ENCODE results near the gene CASP8AP2. TPM values are rescaled to one million over a fixed set of nuclear protein-coding genes. Genes with fewer than 3 reads are reported as not detected.
"Not testable (repeated sequence)": the region's sequence is repeated elsewhere in the genome, so short reads cannot be mapped to it uniquely, and the experiment has no call there.

CASP8AP2 gene
- total RNA-seq, 2 experiments from 2014 or later: 17.3 to 20.0 TPM

GRCh38 chr6:89805814-89806371 lies 23.8 kb upstream of the CASP8AP2 start:
- no peaks in the 10 kb centered on the region for H3K9me3 Mint-ChIP-seq
- Histone ChIP-seq H3K4me1 (ENCODE audit: insufficient read depth, low read length) (no peaks in the 10 kb centered on the region), H3K9me3 (ENCODE audit: control insufficient read depth in 1 of 2, insufficient read depth in 1 of 2, low read length in 2 of 2) (no peaks in the 10 kb centered on the region), H3K36me3 (ENCODE audit: insufficient read depth, low read length) (peaks cover 9% of the 10 kb centered on the region), H3K4me3 (ENCODE audit: low read length) (no peak overlapping the region), H3K27me3 (ENCODE audit: control insufficient read depth in 1 of 2, insufficient read depth in 2 of 2, low read length in 2 of 2) (no peaks in the 10 kb centered on the region), H3K27ac (ENCODE audit: low read depth in 1 of 2, low read length in 2 of 2) (no peak overlapping the region)
- CTCF ChIA-PET: no interaction called here
- H3K27me3 Mint-ChIP-seq: no peaks in the 10 kb centered on the region
- intact Hi-C loops (cut with DNase I, micrococcal nuclease): no loop called here
- H3K27ac Mint-ChIP-seq: no peak overlapping the region
- H3K4me3 Mint-ChIP-seq: no peak overlapping the region
- H3K4me1 Mint-ChIP-seq (ENCODE audit: low read depth): peaks cover 25% of the 10 kb centered on the region
- DNase-seq (no peak), ATAC-seq (ENCODE audit: poor library complexity) (no peak)
- POLR2A ChIA-PET: no interaction called here
- peaks cover 19% of the 10 kb centered on the region for H3K36me3 Mint-ChIP-seq (ENCODE audit: low read depth)
- TF ChIP-seq CTCF (IDR thresholded peaks at IDR 0.05): no peak

DNA sequence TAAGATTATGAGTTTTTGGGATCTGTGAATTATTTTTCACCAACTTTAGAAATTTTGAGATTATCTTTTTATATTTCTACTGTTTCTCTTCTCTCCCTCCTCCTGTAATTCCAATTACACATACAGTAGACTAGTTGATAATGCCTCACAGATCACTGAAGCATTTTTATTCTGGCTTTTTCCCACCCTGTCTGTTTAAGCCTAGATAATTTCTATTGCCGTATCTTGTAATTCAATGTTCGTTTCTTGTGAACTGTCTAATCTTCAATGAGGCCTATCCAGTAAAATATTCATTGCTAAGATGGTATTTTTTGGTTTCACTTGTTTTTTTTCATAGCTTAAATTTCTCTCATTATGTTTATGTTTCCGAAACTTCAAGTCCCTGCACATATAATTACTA lies 22.1 kb upstream of the CASP8AP2 start:
- Mint-ChIP-seq H3K9me3 (no peaks in the 10 kb centered on the region), H3K27ac (peak overlapping the region; percentile 52), H3K27me3 (no peaks in the 10 kb centered on the region), H3K4me1 (ENCODE audit: low read depth) (peaks cover 25% of the 10 kb centered on the region), H3K4me3 (no peak overlapping the region), H3K36me3 (ENCODE audit: low read depth) (peaks cover 7% of the 10 kb centered on the region)
- no peak overlapping the region for H3K27ac ChIP-seq (ENCODE audit: low read depth in 1 of 2, low read length in 2 of 2)
- DNase-seq: no peak
- no peak for TF ChIP-seq CTCF (IDR thresholded peaks at IDR 0.05)
- no peaks in the 10 kb centered on the region for H3K27me3 ChIP-seq (ENCODE audit: control insufficient read depth in 1 of 2, insufficient read depth in 2 of 2, low read length in 2 of 2)
- POLR2A ChIA-PET: interaction anchor here (0.8 kb wide), 1 partner anchor 15 kb away, joined by 3 read pairs; no protein-coding TSS in a partner anchor
- CTCF ChIA-PET: no interaction called here
- no peaks in the 10 kb centered on the region for H3K4me1 ChIP-seq (ENCODE audit: insufficient read depth, low read length)
- ATAC-seq (ENCODE audit: poor library complexity): no peak
- H3K4me3 ChIP-seq (ENCODE audit: low read length): no peak overlapping the region
- H3K36me3 ChIP-seq (ENCODE audit: insufficient read depth, low read length): peaks cover 8% of the 10 kb centered on the region
- H3K9me3 ChIP-seq (ENCODE audit: control insufficient read depth in 1 of 2, insufficient read depth in 1 of 2, low read length in 2 of 2): no peaks in the 10 kb centered on the region
- intact Hi-C loops (cut with DNase I, micrococcal nuclease): no loop called here

- H3K36me3 Mint-ChIP-seq (ENCODE audit: low read depth); H3K36me3 ChIP-seq (ENCODE audit: insufficient read depth, low read length); DNase-seq; H3K4me3 ChIP-seq (ENCODE audit: low read length); H3K27ac Mint-ChIP-seq; H3K27me3 ChIP-seq (ENCODE audit: control insufficient read depth in 1 of 2, insufficient read depth in 2 of 2, low read length in 2 of 2); POLR2A ChIA-PET; ATAC-seq (ENCODE audit: poor library complexity); H3K27ac ChIP-seq (ENCODE audit: low read depth in 1 of 2, low read length in 2 of 2); H3K9me3 ChIP-seq (ENCODE audit: control insufficient read depth in 1 of 2, insufficient read depth in 1 of 2, low read length in 2 of 2); H3K27me3 Mint-ChIP-seq; H3K4me3 Mint-ChIP-seq; H3K9me3 Mint-ChIP-seq; CTCF ChIA-PET: not testable (repeated sequence)
- peaks cover 29% of the 10 kb centered on the region for H3K4me1 Mint-ChIP-seq (ENCODE audit: low read depth)
- H3K4me1 ChIP-seq (ENCODE audit: insufficient read depth, low read length): peaks cover 13% of the 10 kb centered on the region
- intact Hi-C loops (cut with DNase I, micrococcal nuclease): loop anchor here (10.0 kb wide), 2 partner anchors 379 to 459 kb away; partner anchors contain the start of genes ANKRD6 (in 1 of the 2) and UBE2J1 (in 1 of the 2)
These were observed 16.3 kb upstream of the CASP8AP2 start for GRCh38 chr6:89813422-89813821.

DNA sequence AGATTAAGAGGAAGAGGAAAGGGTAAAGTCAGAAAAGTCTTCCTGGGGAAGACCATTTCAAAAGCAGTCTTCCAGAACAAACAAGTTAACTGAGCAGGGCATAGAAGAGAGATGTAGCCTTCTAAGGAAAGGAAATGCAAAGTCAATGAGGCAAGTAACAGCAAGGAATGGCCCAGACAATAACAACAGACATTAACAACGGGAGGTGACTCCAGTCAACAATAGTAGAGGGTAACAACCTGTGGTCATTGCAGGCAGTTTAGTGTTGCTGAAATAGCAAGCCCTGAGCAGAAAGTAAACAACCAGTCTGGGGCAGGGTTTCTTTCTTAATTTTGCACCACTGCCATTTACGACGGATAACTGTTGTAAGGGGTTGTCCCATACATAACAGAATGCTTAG lies 12.2 kb upstream of the CASP8AP2 start:
- POLR2A ChIA-PET: interaction anchor here (3.4 kb wide), 1 partner anchor 11 kb away, joined by 100 read pairs; the partner anchor contains the start of gene CASP8AP2

More for the DNA sequence above, 12.2 kb upstream of the CASP8AP2 start:
- no peak for TF ChIP-seq CTCF (IDR thresholded peaks at IDR 0.05)
- intact Hi-C loops (cut with DNase I, micrococcal nuclease): loop anchor here (5.0 to 10.0 kb wide), 3 partner anchors 175 to 463 kb away; partner anchors contain the start of genes ANKRD6 (in 1 of the 2) and UBE2J1 (in 1 of the 2)
- DNase-seq (no peak), ATAC-seq (ENCODE audit: poor library complexity) (no peak)
- H3K9me3 ChIP-seq (ENCODE audit: control insufficient read depth in 1 of 2, insufficient read depth in 1 of 2, low read length in 2 of 2): no peaks in the 10 kb centered on the region
- no peak overlapping the region for H3K27ac ChIP-seq (ENCODE audit: low read depth in 1 of 2, low read length in 2 of 2)
- H3K4me1 ChIP-seq (ENCODE audit: insufficient read depth, low read length): peaks cover 24% of the 10 kb centered on the region
- no peak overlapping the region for H3K4me3 ChIP-seq (ENCODE audit: low read length)
- no peaks in the 10 kb centered on the region for H3K27me3 ChIP-seq (ENCODE audit: control insufficient read depth in 1 of 2, insufficient read depth in 2 of 2, low read length in 2 of 2)
- CTCF ChIA-PET: no interaction called here
- peak overlapping the region; percentile 43 for H3K4me3 Mint-ChIP-seq
- H3K36me3 ChIP-seq (ENCODE audit: insufficient read depth, low read length): no peaks in the 10 kb centered on the region
- peaks cover 13% of the 10 kb centered on the region for H3K36me3 Mint-ChIP-seq (ENCODE audit: low read depth)
- H3K27ac Mint-ChIP-seq: peak overlapping the region; percentile 1
- peaks cover 43% of the 10 kb centered on the region for H3K4me1 Mint-ChIP-seq (ENCODE audit: low read depth)
- H3K27me3 Mint-ChIP-seq: no peaks in the 10 kb centered on the region
- H3K9me3 Mint-ChIP-seq: no peaks in the 10 kb centered on the region

Measured in CD4-positive, alpha-beta T cell (primary cell).